Panc1 (cell line): Measurements from ENCODE around the gene CPEB2. TPM values are rescaled to one million over a fixed set of nuclear protein-coding genes. Genes with fewer than 3 reads are reported as not detected.

Experiments used
- ATAC-seq: fragments of 200-7000 bp; cut with Tn5 transposase; 2 replicates; pipeline ENCODE4 v1.9.1; 2020; ENCODE audit warnings: mild to moderate bottlenecking, moderate library complexity
- BruUV-seq: library from RNA; stranded (reverse); fragments of 400-500 nt; replicated peaks from 2 replicates; lab custom pipeline; 2021; lab: Mats Ljungman, UMichigan
- CTCF ChIA-PET: fragments of 300-600 bp; sonication (Branson Sonifier 250); formaldehyde crosslinking; loops from one replicate; lab custom pipeline; 2022; ENCODE audit warnings: antibody characterized with exemption; lab: Charles Lee
- POLR2A ChIA-PET: fragments of 300-600 bp; sonication (Branson Sonifier 250); formaldehyde crosslinking; loops from one replicate; lab custom pipeline; 2022; ENCODE audit warnings: antibody characterized with exemption; lab: Charles Lee
- DNase-seq: peaks from one replicate; pipeline ENCODE4 v3.0.0-alpha.2; 2010; ENCODE audit warnings: low read depth, low spot score
- H3K27ac ChIP-seq: 2 replicates; pipeline ENCODE4 v1.5.1; 2011; ENCODE audit warnings: mild to moderate bottlenecking, low read length, inconsistent platforms
- H3K27me3 ChIP-seq: fragments of 200-500 bp; sonication (Bioruptor generic); 2 replicates; pipeline ENCODE4 v1.6.0; 2014; ENCODE audit warnings: low read length, inconsistent platforms; ENCODE audit not compliant: control insufficient read depth, insufficient read depth
- H3K36me3 ChIP-seq: fragments of 200-500 bp; sonication (Bioruptor generic); 2 replicates; pipeline ENCODE4 v1.5.1; 2014; ENCODE audit warnings: inconsistent platforms, mild to moderate bottlenecking, low read length, moderate library complexity; ENCODE audit not compliant: control insufficient read depth, insufficient read depth
- H3K4me1 ChIP-seq: 2 replicates; pipeline ENCODE4 v1.5.1; 2011; ENCODE audit warnings: inconsistent platforms, mild to moderate bottlenecking, low read length, moderate library complexity; ENCODE audit not compliant: control insufficient read depth, insufficient read depth
- H3K4me3 ChIP-seq, 2 experiments: 2 replicates each; pipeline ENCODE4 v1.5.1; 2011 to 2012; ENCODE audit warnings: low read depth in 2 of 2, low read length in 2 of 2, mild to moderate bottlenecking in 2 of 2, inconsistent platforms in 1 of 2, moderate library complexity in 1 of 2
- H3K9me3 ChIP-seq: fragments of 200-500 bp; sonication (Bioruptor generic); 2 replicates; pipeline ENCODE4 v1.5.1; 2014; ENCODE audit warnings: low read depth, mild to moderate bottlenecking, inconsistent platforms, low read length, moderate library complexity; ENCODE audit not compliant: control insufficient read depth, insufficient read depth
- POLR2AphosphoS5 ChIP-seq: IDR thresholded peaks from 2 replicates; pipeline ENCODE4 v1.6.1; 2012; ENCODE audit warnings: mild to moderate bottlenecking, low read depth, low read length, moderate library complexity
- SIN3A ChIP-seq: IDR thresholded peaks from 2 replicates; pipeline ENCODE4 v1.6.1; 2012; ENCODE audit warnings: low read depth, mild to moderate bottlenecking, low read length, moderate library complexity, borderline replicate concordance; ENCODE audit not compliant: insufficient read depth
- TCF7L2 ChIP-seq: IDR thresholded peaks from 2 replicates; pipeline ENCODE4 v1.6.1; 2011; ENCODE audit warnings: mild to moderate bottlenecking, low read depth, low read length, inconsistent platforms
- in situ Hi-C: cut with HindIII; loops from 2 replicates; pipeline ENCODE4 v1.10.0; 2016; ENCODE audit warnings: low sequenced_read_pairs, low pct_unique_long_range_greater_than_20kb
- intact Hi-C: fragments of 100-400 bp; cut with micrococcal nuclease; formaldehyde crosslinking; loops from one replicate; pipeline ENCODE4 v1.10.0; 2022; ENCODE audit not compliant: unreplicated experiment
- total RNA-seq: library from RNA; stranded (reverse); gene quantifications from one replicate; pipeline ENCODE4 v1.2.1, GENCODE V29; 2021; ENCODE audit not compliant: unreplicated experiment
- TF ChIP-seq, protein P1 (sequence below): fragments of 450-650 bp; IDR thresholded peaks from 2 replicates; pipeline ENCODE4 v1.5.1; 2017; ENCODE audit warnings: mild to moderate bottlenecking
- TF ChIP-seq, protein P2 (sequence below), 2 experiments: IDR thresholded peaks; 2 replicates each; pipeline ENCODE4 v1.6.1; 2011 to 2012; ENCODE audit warnings: low read depth in 2 of 2, control low read depth in 1 of 2, low read length in 1 of 2, mild to moderate bottlenecking in 1 of 2, moderate library complexity in 1 of 2; ENCODE audit not compliant: insufficient read depth in 1 of 2

CPEB2 gene
- total RNA-seq, 1 experiment from 2014 or later, result 7.2 TPM

DNA sequence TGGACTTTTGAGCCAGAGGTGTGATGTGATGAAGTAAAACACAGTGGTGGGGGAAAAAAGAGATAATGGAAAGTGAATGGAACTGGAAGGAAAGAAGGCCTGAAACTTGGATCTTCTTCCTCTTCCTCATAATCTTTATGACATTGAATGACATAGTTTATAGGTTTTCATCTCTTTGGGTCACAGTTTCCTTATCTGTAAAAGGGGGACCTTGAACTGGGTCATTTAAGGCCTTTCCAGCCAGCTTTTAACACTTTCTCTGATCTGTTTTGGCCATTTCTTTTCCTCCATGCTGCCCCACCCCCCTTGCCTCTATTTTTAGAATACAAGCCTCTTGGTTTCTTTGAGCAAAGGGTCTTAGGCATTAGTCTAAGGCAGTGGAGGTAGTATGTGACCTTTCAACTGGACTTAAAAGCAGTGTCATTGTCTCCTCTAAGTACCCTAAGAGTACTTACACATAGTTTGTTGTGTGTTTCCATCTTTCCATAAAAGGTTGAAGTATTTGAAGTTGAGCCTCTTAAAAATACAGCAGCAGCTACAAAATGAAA, 7.8 kb downstream of the CPEB2 start:
- no peak for DNase-seq

DNA sequence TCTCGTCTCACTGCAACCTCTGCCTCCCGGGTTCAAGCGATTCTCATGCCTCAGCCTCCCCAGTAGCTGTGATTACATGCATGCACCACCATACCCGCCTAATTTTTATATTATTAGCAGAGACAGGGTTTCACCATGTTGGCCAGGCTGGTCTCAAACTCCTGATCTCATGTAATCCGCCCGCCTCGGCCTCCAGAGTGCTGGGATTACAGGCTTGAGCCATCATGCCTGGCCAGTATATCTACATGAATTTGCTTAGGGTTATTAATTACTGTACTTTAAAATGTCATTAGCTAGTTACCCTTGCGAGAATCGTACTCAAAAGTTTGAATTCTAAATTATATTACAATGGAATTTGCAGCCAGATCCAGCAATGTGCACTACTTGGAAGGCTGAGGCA, 8.9 kb downstream of the CPEB2 start:
- ChIA-PET CTCF (no interaction called here), POLR2A (no interaction called here)
- no peak for TF ChIP-seq TCF7L2
- TF ChIP-seq SIN3A, result no peak
- TF ChIP-seq, protein P1, sequence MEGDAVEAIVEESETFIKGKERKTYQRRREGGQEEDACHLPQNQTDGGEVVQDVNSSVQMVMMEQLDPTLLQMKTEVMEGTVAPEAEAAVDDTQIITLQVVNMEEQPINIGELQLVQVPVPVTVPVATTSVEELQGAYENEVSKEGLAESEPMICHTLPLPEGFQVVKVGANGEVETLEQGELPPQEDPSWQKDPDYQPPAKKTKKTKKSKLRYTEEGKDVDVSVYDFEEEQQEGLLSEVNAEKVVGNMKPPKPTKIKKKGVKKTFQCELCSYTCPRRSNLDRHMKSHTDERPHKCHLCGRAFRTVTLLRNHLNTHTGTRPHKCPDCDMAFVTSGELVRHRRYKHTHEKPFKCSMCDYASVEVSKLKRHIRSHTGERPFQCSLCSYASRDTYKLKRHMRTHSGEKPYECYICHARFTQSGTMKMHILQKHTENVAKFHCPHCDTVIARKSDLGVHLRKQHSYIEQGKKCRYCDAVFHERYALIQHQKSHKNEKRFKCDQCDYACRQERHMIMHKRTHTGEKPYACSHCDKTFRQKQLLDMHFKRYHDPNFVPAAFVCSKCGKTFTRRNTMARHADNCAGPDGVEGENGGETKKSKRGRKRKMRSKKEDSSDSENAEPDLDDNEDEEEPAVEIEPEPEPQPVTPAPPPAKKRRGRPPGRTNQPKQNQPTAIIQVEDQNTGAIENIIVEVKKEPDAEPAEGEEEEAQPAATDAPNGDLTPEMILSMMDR, result no peak
- no peak for TF ChIP-seq POLR2AphosphoS5
- TF ChIP-seq, protein P2, sequence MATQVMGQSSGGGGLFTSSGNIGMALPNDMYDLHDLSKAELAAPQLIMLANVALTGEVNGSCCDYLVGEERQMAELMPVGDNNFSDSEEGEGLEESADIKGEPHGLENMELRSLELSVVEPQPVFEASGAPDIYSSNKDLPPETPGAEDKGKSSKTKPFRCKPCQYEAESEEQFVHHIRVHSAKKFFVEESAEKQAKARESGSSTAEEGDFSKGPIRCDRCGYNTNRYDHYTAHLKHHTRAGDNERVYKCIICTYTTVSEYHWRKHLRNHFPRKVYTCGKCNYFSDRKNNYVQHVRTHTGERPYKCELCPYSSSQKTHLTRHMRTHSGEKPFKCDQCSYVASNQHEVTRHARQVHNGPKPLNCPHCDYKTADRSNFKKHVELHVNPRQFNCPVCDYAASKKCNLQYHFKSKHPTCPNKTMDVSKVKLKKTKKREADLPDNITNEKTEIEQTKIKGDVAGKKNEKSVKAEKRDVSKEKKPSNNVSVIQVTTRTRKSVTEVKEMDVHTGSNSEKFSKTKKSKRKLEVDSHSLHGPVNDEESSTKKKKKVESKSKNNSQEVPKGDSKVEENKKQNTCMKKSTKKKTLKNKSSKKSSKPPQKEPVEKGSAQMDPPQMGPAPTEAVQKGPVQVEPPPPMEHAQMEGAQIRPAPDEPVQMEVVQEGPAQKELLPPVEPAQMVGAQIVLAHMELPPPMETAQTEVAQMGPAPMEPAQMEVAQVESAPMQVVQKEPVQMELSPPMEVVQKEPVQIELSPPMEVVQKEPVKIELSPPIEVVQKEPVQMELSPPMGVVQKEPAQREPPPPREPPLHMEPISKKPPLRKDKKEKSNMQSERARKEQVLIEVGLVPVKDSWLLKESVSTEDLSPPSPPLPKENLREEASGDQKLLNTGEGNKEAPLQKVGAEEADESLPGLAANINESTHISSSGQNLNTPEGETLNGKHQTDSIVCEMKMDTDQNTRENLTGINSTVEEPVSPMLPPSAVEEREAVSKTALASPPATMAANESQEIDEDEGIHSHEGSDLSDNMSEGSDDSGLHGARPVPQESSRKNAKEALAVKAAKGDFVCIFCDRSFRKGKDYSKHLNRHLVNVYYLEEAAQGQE (IDR thresholded peaks at IDR 0.05; ENCODE audit: insufficient read depth in 1 of 2, low read depth in 2 of 2, low read length in 1 of 2), result no peak

More for the DNA sequence above, 7.8 kb downstream of the CPEB2 start:
- H3K9me3 ChIP-seq, result no peaks in the 10 kb centered on the region
- no peak overlapping the region for H3K27ac ChIP-seq
- TF ChIP-seq, protein P2 (IDR thresholded peaks at IDR 0.05; ENCODE audit: insufficient read depth in 1 of 2, low read depth in 2 of 2, low read length in 1 of 2), result no peak
- TF ChIP-seq TCF7L2, result no peak
- TF ChIP-seq SIN3A, result no peak
- TF ChIP-seq, protein P1, result no peak
- no peak for TF ChIP-seq POLR2AphosphoS5
- intact Hi-C loops (no loop called here), in situ Hi-C loops (no loop called here)
- no TSS peak for BruUV-seq
- H3K36me3 ChIP-seq, result no peaks in the 10 kb centered on the region; the same call in 1 of the 2 replicates
- no peaks in the 10 kb centered on the region for H3K4me1 ChIP-seq
- ATAC-seq, result no peak
- CTCF ChIA-PET, result no interaction called here
- POLR2A ChIA-PET, result no interaction called here
- no peak overlapping the region for H3K4me3 ChIP-seq
- no peaks in the 10 kb centered on the region for H3K27me3 ChIP-seq

More for the DNA sequence above, 8.9 kb downstream of the CPEB2 start:
- Histone ChIP-seq H3K4me1 (no peaks in the 10 kb centered on the region), H3K27ac (no peak overlapping the region), H3K4me3 (no peak overlapping the region), H3K9me3 (no peaks in the 10 kb centered on the region), H3K36me3 (no peaks in the 10 kb centered on the region; the same call in 1 of the 2 replicates), H3K27me3 (no peaks in the 10 kb centered on the region)
- ATAC-seq (no peak), DNase-seq (no peak)
- no TSS peak for BruUV-seq
- in situ Hi-C loops (no loop called here), intact Hi-C loops (no loop called here)
